Adipocyte (in vitro differentiated cells): ENCODE measurements around the gene CDH23.
A peak's percentile ranks its signal among the peaks of the same experiment; 100 is the strongest.

ENCODE experiments used
- DNase-seq: peaks from one replicate; pipeline ENCODE4 v3.0.0-alpha.2; 2015; ENCODE audit warnings: low read depth
- H3K27me3 ChIP-seq: replicated peaks from 2 replicates; pipeline ENCODE4 v1.7.0; 2013; ENCODE audit warnings: mild to moderate bottlenecking, low read length, moderate library complexity; ENCODE audit not compliant: control insufficient read depth, insufficient read depth
- H3K36me3 ChIP-seq: 2 replicates; pipeline ENCODE4 v1.7.0; 2013; ENCODE audit warnings: low read length, mild to moderate bottlenecking, moderate library complexity; ENCODE audit not compliant: control insufficient read depth, insufficient read depth, severe bottlenecking
- H3K4me1 ChIP-seq: 2 replicates; pipeline ENCODE4 v1.7.0; 2013; ENCODE audit warnings: mild to moderate bottlenecking, low read length, moderate library complexity; ENCODE audit not compliant: control insufficient read depth, insufficient read depth
- H3K4me3 ChIP-seq: 2 replicates; pipeline ENCODE4 v1.7.0; 2013; ENCODE audit warnings: mild to moderate bottlenecking, low read length, moderate library complexity
- H3K9ac ChIP-seq: 2 replicates; pipeline ENCODE4 v1.7.0; 2013; ENCODE audit warnings: mild to moderate bottlenecking, low read length, moderate library complexity
- H3K9me3 ChIP-seq: 2 replicates; pipeline ENCODE4 v1.7.0; 2013; ENCODE audit warnings: mild to moderate bottlenecking, low read length, moderate library complexity; ENCODE audit not compliant: control insufficient read depth

Gene CDH23

DNA sequence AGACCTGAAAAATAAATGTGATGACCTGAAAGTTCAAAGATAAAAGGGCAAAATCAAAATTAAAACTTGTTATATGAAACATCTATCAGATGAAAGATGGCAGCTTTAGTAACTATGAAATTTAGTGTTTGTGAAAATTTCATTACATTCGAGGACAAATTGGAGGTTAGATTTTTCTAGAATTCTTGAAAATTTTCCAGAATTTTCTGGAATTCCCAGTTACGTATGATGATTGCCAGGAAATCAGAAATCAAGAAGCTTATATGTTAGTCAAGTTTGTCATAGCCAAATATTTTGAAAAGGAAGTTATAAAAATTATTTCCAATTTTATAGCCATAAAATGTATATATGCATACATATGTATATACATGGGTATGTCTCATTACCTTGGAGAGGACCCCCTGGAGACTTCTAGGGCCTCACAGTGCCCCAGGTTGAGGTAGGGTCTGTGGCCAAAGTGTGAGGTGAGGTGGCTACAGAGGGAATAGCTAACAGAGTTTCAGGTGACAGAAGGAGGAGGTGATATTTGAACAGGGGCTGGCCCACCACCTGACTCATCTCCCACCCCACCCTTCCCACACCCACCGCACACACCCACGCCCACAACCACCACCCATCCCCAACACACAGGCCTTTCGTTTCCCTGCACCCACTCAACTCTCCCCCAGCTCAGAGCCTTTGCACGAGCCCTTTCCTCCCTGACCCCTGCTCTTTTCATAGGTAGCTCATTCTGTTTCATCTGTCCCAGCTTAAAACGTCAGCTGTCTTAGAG is 301.4 kb downstream of the CDH23 start:
- Histone ChIP-seq H3K27me3 (peaks cover 36% of the 10 kb centered on the region), H3K9ac (no peak overlapping the region), H3K36me3 (no peaks in the 10 kb centered on the region), H3K4me1 (peaks cover 13% of the 10 kb centered on the region), H3K9me3 (no peaks in the 10 kb centered on the region), H3K4me3 (no peak overlapping the region)
- no peak for DNase-seq

DNA sequence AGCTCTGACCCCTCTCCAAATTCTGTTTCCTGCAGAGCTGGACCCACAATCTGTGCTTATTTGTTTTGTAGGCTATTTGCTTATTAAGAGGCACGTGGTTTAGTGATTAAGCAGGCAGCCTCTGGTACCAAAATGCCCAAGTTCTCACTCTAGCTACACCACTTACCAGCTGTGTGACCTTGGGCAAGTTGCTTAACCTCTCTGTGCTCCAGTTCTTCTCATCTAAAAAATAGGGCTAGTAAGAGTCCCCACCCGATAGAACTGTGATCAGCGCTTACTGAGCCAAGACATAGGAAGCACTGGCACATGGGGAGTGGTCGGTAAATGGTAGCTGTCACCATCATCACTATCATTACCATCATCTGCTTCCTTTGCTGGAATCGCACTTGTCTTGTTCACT is 302.0 kb downstream of the CDH23 start:
- H3K36me3 ChIP-seq, result no peaks in the 10 kb centered on the region
- peaks cover 39% of the 10 kb centered on the region for H3K27me3 ChIP-seq
- H3K9me3 ChIP-seq, result no peaks in the 10 kb centered on the region
- H3K4me3 ChIP-seq, result no peak overlapping the region
- H3K9ac ChIP-seq, result no peak overlapping the region
- peaks cover 13% of the 10 kb centered on the region for H3K4me1 ChIP-seq
- DNase-seq, result no peak

DNA sequence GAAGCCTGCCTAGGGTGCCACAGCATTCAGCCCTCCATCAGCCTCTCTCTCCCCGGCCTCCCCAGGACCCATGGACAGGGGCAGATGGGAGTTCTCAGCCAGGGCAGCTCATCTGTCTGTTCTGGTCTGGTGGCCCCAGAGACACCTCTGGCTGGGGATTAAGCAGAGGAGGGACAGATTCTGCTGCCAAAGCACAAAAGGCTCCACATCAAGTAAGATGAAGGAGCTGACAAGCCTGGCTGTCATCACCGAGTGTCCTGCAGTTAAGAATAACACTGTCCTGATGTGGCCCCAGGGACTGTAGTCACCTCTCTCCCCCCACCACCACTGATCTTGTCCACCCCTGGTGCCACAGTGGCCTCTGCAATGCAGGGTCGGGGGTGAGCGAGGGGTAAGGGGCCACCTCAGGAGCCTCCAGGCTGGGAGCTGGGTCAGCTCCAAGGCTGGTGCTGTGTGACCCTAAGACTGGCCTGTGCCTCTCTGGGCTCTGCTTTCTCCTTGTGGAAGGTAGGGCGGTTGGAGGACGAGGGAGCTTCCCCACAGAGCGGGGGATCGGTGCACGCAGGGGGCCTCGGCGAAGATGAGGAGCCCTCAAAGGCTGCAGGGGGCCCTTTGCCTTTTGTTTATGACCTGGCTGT is 304.1 kb downstream of the CDH23 start:
- no peak for DNase-seq
- H3K4me3 ChIP-seq, result no peak overlapping the region
- H3K9me3 ChIP-seq, result no peaks in the 10 kb centered on the region
- no peak overlapping the region for H3K9ac ChIP-seq
- H3K4me1 ChIP-seq, result peaks cover 13% of the 10 kb centered on the region
- peaks cover 34% of the 10 kb centered on the region for H3K27me3 ChIP-seq
- no peaks in the 10 kb centered on the region for H3K36me3 ChIP-seq

DNA sequence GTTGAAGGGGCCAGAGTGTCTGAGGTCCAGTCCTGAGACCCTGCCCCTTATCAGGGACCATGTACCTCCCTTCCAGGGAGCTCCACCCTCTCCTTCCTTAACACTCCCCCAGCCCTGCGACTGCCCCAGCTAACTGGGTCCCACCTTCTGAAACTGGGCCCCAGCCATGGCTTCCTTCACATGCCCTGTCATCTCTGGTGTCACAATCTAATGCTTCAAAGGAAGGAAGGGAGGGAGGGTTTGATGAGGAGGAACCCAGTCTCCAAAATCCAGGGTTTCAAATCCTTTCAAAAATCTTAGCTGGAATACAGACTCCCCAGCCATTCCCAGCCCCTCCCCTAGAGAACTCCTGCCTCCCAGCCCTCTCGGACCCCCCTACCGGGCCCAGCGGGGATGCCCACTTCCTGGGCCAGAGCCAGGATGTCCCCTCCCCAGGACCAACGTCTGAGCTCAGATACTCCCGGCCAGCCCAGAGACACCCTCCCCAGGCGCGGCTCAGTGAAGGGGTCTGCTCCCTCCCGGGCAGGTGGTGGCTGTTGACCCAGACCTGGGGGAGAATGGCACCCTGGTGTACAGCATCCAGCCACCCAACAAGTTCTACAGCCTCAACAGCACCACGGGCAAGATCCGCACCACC is 304.9 kb downstream of the CDH23 start:
- Histone ChIP-seq H3K27me3 (peaks cover 34% of the 10 kb centered on the region), H3K36me3 (no peaks in the 10 kb centered on the region), H3K9ac (no peak overlapping the region), H3K4me1 (peaks cover 10% of the 10 kb centered on the region), H3K9me3 (no peaks in the 10 kb centered on the region), H3K4me3 (no peak overlapping the region)
- no peak for DNase-seq

DNA sequence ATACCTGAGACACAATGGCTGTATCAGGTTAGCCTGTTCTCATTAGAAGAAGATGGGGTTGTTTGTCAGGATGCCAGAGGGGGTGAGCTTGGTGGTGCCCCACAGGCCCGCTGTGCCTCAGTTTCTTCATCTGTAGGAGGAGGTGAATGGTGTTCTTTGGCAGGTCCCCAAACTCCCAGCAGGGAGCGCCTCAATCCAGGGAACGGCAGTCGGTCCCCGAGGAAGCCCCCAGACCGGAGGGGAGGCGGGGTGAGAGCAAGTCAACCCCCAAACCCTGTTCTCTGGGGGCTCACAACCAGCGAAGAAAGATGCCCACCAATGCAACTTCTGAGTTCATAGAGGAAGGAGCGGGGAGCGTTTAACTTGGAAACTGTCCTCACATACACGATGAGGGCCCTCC is 306.9 kb downstream of the CDH23 start:
- Histone ChIP-seq H3K27me3 (peaks cover 30% of the 10 kb centered on the region), H3K9me3 (no peaks in the 10 kb centered on the region), H3K4me3 (no peak overlapping the region), H3K4me1 (peaks cover 10% of the 10 kb centered on the region), H3K36me3 (no peaks in the 10 kb centered on the region), H3K9ac (no peak overlapping the region)
- DNase-seq, result no peak

DNA sequence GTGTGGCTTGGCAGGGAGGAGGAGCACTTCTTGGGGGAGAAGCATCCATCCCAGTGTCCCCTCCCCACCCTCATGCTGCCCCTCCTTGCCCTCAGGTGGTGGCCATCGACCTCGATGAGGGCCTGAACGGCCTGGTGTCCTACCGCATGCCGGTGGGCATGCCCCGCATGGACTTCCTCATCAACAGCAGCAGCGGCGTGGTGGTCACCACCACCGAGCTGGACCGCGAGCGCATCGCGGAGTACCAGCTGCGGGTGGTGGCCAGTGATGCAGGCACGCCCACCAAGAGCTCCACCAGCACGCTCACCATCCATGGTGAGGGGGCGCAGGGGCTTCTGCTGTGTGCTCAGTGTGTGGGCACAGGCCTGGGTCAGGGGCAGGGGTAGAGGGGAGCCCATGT is 308.1 kb downstream of the CDH23 start:
- Histone ChIP-seq H3K9me3 (no peaks in the 10 kb centered on the region), H3K27me3 (peaks cover 20% of the 10 kb centered on the region), H3K36me3 (no peaks in the 10 kb centered on the region), H3K9ac (no peak overlapping the region), H3K4me1 (peaks cover 15% of the 10 kb centered on the region), H3K4me3 (no peak overlapping the region)
- no peak for DNase-seq

DNA sequence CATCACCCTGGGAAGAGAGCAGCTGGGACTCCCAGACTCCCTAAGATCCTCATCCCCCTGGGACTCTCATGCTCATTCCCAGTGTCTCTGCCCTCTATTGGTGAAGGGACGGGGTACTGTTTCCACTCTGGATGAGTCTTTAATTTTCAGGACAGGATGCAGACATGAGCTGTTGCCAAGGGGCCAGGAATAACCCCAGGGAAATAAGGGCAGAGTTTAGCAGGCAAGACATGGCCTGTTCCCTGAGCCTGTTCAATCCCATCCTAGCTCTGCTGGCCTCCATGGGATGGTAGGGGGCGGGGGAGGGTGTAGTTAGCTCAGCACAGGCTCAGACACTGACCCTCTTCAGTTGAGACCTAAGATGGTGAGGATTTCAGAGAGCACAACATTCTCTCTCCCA is 308.9 kb downstream of the CDH23 start:
- DNase-seq, result no peak
- H3K36me3 ChIP-seq, result no peaks in the 10 kb centered on the region
- peaks cover 20% of the 10 kb centered on the region for H3K27me3 ChIP-seq
- no peak overlapping the region for H3K4me3 ChIP-seq
- no peak overlapping the region for H3K9ac ChIP-seq
- no peaks in the 10 kb centered on the region for H3K9me3 ChIP-seq
- H3K4me1 ChIP-seq, result peaks cover 15% of the 10 kb centered on the region

DNA sequence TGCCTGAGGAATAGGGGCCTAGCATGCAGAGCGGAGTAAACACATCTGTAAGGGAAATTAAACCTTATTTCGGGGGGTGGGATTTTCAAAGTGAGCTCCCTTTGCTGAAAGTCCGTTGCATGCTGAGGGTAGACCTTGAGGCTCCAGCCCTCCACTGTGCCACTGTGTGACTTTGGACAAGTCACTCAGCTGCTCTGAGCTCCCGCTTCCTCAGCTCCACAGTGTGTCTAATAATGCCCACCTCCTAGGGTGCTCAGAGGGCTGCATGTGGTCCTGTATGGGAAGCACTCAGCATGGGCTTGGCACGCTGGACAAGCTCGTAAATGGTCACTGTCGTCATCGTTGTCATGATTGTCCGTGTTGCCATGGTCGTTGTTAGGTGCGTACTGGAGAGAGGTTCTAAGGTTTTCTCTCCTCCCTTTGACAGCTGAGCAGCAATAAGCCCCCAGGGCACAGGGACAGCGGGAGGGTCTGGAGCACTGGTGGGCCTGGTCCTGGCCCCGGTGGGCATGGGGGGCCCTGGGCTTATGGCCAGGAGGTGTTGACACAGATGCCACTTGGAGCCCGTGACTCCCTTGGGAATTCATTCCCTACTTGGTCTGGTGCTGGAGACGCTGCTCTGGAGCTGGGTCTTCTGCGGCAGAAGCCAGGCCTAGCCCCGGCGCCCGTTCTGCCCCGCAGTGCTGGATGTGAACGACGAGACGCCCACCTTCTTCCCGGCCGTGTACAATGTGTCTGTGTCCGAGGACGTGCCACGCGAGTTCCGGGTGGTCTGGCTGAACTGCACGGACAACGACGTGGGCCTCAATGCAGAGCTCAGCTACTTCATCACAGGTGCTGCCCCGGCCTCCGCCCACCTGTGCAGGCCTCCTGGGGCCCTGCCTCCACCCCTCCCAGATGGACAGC is 309.7 kb downstream of the CDH23 start:
- DNase-seq, result no peak
- peaks cover 13% of the 10 kb centered on the region for H3K27me3 ChIP-seq
- no peaks in the 10 kb centered on the region for H3K9me3 ChIP-seq
- H3K9ac ChIP-seq, result no peak overlapping the region
- H3K4me1 ChIP-seq, result peaks cover 18% of the 10 kb centered on the region
- H3K36me3 ChIP-seq, result no peaks in the 10 kb centered on the region
- no peak overlapping the region for H3K4me3 ChIP-seq

DNA sequence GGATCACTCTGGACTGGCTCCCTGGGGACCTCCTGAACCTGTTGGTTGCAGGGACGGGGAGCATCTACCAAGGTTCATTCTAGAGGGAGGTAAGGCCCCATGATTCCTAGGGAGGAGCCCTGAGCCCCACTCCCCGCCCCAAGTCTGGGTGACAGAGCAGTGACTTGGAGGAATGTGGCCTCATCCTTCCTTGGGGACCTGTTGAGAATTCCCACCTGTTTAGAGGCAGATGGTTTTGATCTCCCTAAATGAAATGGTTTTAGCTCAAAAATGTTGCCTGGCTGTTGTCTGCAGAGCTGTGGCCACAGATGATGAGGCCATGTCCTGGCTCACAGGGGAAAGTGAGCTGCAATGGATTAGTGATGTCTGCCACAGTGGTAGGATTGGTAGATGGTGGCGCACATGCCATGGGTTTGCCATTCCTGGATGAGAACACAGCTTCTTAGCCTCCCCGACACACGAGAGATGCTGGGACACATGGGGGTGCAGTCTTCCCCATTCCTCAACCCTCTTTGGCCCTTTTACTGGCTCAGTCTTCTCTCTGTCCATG is 310.6 kb downstream of the CDH23 start:
- Histone ChIP-seq H3K9ac (no peak overlapping the region), H3K4me3 (no peak overlapping the region), H3K4me1 (peaks cover 18% of the 10 kb centered on the region), H3K27me3 (peaks cover 9% of the 10 kb centered on the region), H3K36me3 (no peaks in the 10 kb centered on the region), H3K9me3 (no peaks in the 10 kb centered on the region)
- DNase-seq, result no peak

DNA sequence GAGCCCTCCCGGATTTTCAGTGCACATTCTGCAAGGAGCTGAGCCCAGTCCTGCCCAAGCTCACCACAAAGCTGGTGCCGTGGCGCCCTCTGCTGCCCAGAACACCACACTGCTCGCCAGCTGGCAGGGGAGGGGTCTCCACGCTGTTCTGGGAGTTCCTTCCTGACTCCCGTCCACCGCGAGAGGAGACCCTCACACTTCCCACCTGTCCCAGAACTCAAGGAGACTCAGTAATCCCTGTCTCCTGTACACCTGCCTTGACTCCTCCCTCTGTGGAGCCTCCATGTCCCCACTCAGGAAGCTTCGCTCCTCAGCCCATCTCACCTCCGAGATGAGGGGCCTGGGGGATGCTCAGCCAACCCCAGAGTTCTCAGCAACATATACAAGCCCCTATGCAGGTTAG is 311.6 kb downstream of the CDH23 start:
- no peak overlapping the region for H3K9ac ChIP-seq
- H3K4me1 ChIP-seq, result peaks cover 26% of the 10 kb centered on the region
- H3K4me3 ChIP-seq, result no peak overlapping the region
- no peaks in the 10 kb centered on the region for H3K9me3 ChIP-seq
- peak; percentile 60 for DNase-seq
- H3K27me3 ChIP-seq, result peaks cover 2% of the 10 kb centered on the region
- no peaks in the 10 kb centered on the region for H3K36me3 ChIP-seq
